HEK293 (cell line): ENCODE data around the gene UBASH3B.

Source experiments
- CTCF ChIA-PET: fragments of 350-600 bp; formaldehyde crosslinking; extraction: SDS; loops from one replicate; lab custom pipeline; 2021; ENCODE audit warnings: antibody characterized with exemption; lab: Yijun Ruan, JAX
- POLR2A ChIA-PET: fragments of 300-600 bp; formaldehyde crosslinking; extraction: SDS; loops from one replicate; lab custom pipeline; 2020; ENCODE audit warnings: antibody characterized with exemption, inconsistent platforms; lab: Yijun Ruan, JAX
- H3K27ac ChIP-seq: fragments of 200-500 bp; sonication (Bioruptor generic); 2 replicates; pipeline ENCODE4 v1.5.1; 2014; ENCODE audit warnings: low read depth, low read length, control low read depth, inconsistent platforms; ENCODE audit errors: extremely low read depth
- H3K36me3 ChIP-seq, 2 experiments: fragments of 200-500 bp in 1 of 2; sonication (Bioruptor generic) in 1 of 2; 1 replicate in 1 of 2; 2 replicates in 1 of 2; pipeline ENCODE4 v1.5.1; 2014 to 2017; ENCODE audit warnings: inconsistent platforms in 2 of 2, low read length in 2 of 2; ENCODE audit not compliant: control insufficient read depth in 2 of 2, insufficient read depth in 1 of 2
- H3K4me1 ChIP-seq: fragments of 200-500 bp; sonication (Bioruptor generic); 2 replicates; pipeline ENCODE4 v1.5.1; 2014; ENCODE audit warnings: mild to moderate bottlenecking, low read length, inconsistent platforms; ENCODE audit not compliant: control insufficient read depth, insufficient read depth
- H3K4me3 ChIP-seq: 2 replicates; pipeline ENCODE4 v1.5.1; 2011; ENCODE audit warnings: low read depth, mild to moderate bottlenecking, control low read depth, low read length, moderate library complexity
- H3K9me3 ChIP-seq: fragments of 200-500 bp; sonication (Bioruptor generic); 2 replicates; pipeline ENCODE4 v1.5.1; 2014; ENCODE audit warnings: low read depth, low read length, inconsistent platforms; ENCODE audit not compliant: control insufficient read depth, insufficient read depth
- ATF2 ChIP-seq: fragments of 450-650 bp; formaldehyde crosslinking; IDR thresholded peaks from 2 replicates; pipeline ENCODE4 v1.5.1; 2016; ENCODE audit warnings: missing biosample characterization, missing genetic modification characterization, low read depth
- BCL6B ChIP-seq: fragments of 450-650 bp; formaldehyde crosslinking; IDR thresholded peaks from 2 replicates; pipeline ENCODE4 v1.5.1; 2017; ENCODE audit warnings: missing biosample characterization, missing genetic modification characterization
- FEZF1 ChIP-seq: fragments of 450-650 bp; formaldehyde crosslinking; IDR thresholded peaks from 2 replicates; pipeline ENCODE4 v1.5.1; 2016; ENCODE audit warnings: missing biosample characterization, missing genetic modification characterization
- GFI1B ChIP-seq: fragments of 450-650 bp; formaldehyde crosslinking; IDR thresholded peaks from 2 replicates; pipeline ENCODE4 v1.5.1; 2016; ENCODE audit warnings: missing biosample characterization, missing genetic modification characterization
- GLI2 ChIP-seq: fragments of 450-650 bp; formaldehyde crosslinking; IDR thresholded peaks from 2 replicates; pipeline ENCODE4; 2017; ENCODE audit warnings: missing biosample characterization, missing genetic modification characterization, low read depth, borderline replicate concordance
- GLIS1 ChIP-seq: fragments of 450-650 bp; formaldehyde crosslinking; IDR thresholded peaks from 2 replicates; pipeline ENCODE4 v1.5.1; 2016; ENCODE audit warnings: missing biosample characterization, missing genetic modification characterization
- HOXD13 ChIP-seq: sonication (generic); formaldehyde crosslinking; IDR thresholded peaks from 2 replicates; pipeline ENCODE4 v1.8.0; 2022; ENCODE audit warnings: missing genetic modification reagents, borderline replicate concordance
- IKZF3 ChIP-seq: fragments of 450-650 bp; IDR thresholded peaks from 2 replicates; pipeline ENCODE4 v1.5.0; 2018; ENCODE audit warnings: missing biosample characterization, mild to moderate bottlenecking, missing genetic modification characterization, moderate library complexity
- KLF9 ChIP-seq: fragments of 450-650 bp; formaldehyde crosslinking; IDR thresholded peaks from 2 replicates; pipeline ENCODE4 v1.5.1; 2016; ENCODE audit warnings: missing biosample characterization, missing genetic modification characterization, low read depth
- OSR2 ChIP-seq: fragments of 450-650 bp; formaldehyde crosslinking; IDR thresholded peaks from 2 replicates; pipeline ENCODE4 v1.5.1; 2016; ENCODE audit warnings: missing biosample characterization, missing genetic modification characterization
- RBAK ChIP-seq: fragments of 450-650 bp; formaldehyde crosslinking; IDR thresholded peaks from 2 replicates; pipeline ENCODE4 v1.5.1; 2016; ENCODE audit warnings: missing biosample characterization, missing genetic modification characterization
- SCRT2 ChIP-seq: fragments of 450-650 bp; formaldehyde crosslinking; IDR thresholded peaks from 2 replicates; pipeline ENCODE4 v1.5.1; 2016; ENCODE audit warnings: missing biosample characterization, missing genetic modification characterization
- WT1 ChIP-seq: fragments of 450-650 bp; formaldehyde crosslinking; IDR thresholded peaks from 2 replicates; pipeline ENCODE4 v1.5.1; 2016; ENCODE audit warnings: missing biosample characterization, missing genetic modification characterization
- YY2 ChIP-seq: fragments of 450-650 bp; formaldehyde crosslinking; IDR thresholded peaks from 2 replicates; pipeline ENCODE4 v1.5.1; 2016; ENCODE audit warnings: missing biosample characterization, missing genetic modification characterization
- ZIC2 ChIP-seq: fragments of 450-650 bp; formaldehyde crosslinking; IDR thresholded peaks from 2 replicates; pipeline ENCODE4 v1.5.1; 2016; ENCODE audit warnings: missing biosample characterization, missing genetic modification characterization
- ZNF112 ChIP-seq: fragments of 450-650 bp; formaldehyde crosslinking; IDR thresholded peaks from 2 replicates; pipeline ENCODE4 v1.5.0; 2017; ENCODE audit warnings: missing biosample characterization, missing genetic modification characterization
- ZNF138 ChIP-seq: fragments of 450-650 bp; formaldehyde crosslinking; IDR thresholded peaks from 2 replicates; pipeline ENCODE4 v1.5.1; 2016; ENCODE audit warnings: missing biosample characterization, missing genetic modification characterization, borderline replicate concordance
- ZNF155 ChIP-seq: fragments of 450-650 bp; formaldehyde crosslinking; IDR thresholded peaks from 2 replicates; pipeline ENCODE4 v1.5.1; 2016; ENCODE audit warnings: missing biosample characterization, missing genetic modification characterization
- ZNF2 ChIP-seq: fragments of 450-650 bp; formaldehyde crosslinking; IDR thresholded peaks from 2 replicates; pipeline ENCODE4 v1.5.1; 2016; ENCODE audit warnings: missing biosample characterization, missing genetic modification characterization
- ZNF202 ChIP-seq: fragments of 450-650 bp; formaldehyde crosslinking; IDR thresholded peaks from 2 replicates; pipeline ENCODE4 v1.5.1; 2016; ENCODE audit warnings: missing biosample characterization, missing genetic modification characterization, borderline replicate concordance
- ZNF335 ChIP-seq: fragments of 450-650 bp; formaldehyde crosslinking; conservative IDR thresholded peaks from 2 replicates; pipeline ENCODE4 v1.5.1; 2016; ENCODE audit warnings: missing biosample characterization, missing genetic modification characterization
- ZNF404 ChIP-seq: fragments of 450-650 bp; formaldehyde crosslinking; IDR thresholded peaks from 2 replicates; pipeline ENCODE4 v1.5.1; 2017; ENCODE audit warnings: missing biosample characterization, missing genetic modification characterization
- ZNF423 ChIP-seq: fragments of 450-650 bp; formaldehyde crosslinking; IDR thresholded peaks from 2 replicates; pipeline ENCODE4 v1.5.1; 2016; ENCODE audit warnings: missing biosample characterization, missing genetic modification characterization
- ZNF561 ChIP-seq: fragments of 450-650 bp; IDR thresholded peaks from 2 replicates; pipeline ENCODE4 v1.5.1; 2018; ENCODE audit warnings: missing biosample characterization, missing genetic modification characterization, borderline replicate concordance
- ZNF623 ChIP-seq: fragments of 450-650 bp; formaldehyde crosslinking; IDR thresholded peaks from 2 replicates; pipeline ENCODE4 v1.5.1; 2016; ENCODE audit warnings: missing biosample characterization, missing genetic modification characterization
- ZNF624 ChIP-seq: fragments of 450-650 bp; formaldehyde crosslinking; IDR thresholded peaks from 2 replicates; pipeline ENCODE4 v1.5.1; 2017; ENCODE audit warnings: missing biosample characterization, missing genetic modification characterization
- ZNF626 ChIP-seq: fragments of 450-650 bp; sonication (Bioruptor Pico); formaldehyde crosslinking; IDR thresholded peaks from 2 replicates; pipeline ENCODE4 v1.5.1; 2018; ENCODE audit warnings: missing biosample characterization, missing genetic modification characterization, inconsistent platforms
- ZNF629 ChIP-seq: fragments of 450-650 bp; formaldehyde crosslinking; IDR thresholded peaks from 2 replicates; pipeline ENCODE4 v1.5.1; 2017; ENCODE audit warnings: missing biosample characterization, missing genetic modification characterization
- ZNF654 ChIP-seq: fragments of 450-650 bp; formaldehyde crosslinking; IDR thresholded peaks from 2 replicates; pipeline ENCODE4 v1.5.1; 2016; ENCODE audit warnings: low read depth, missing biosample characterization, missing genetic modification characterization
- ZNF670 ChIP-seq: fragments of 450-650 bp; formaldehyde crosslinking; IDR thresholded peaks from 2 replicates; pipeline ENCODE4 v1.5.1; 2016; ENCODE audit warnings: missing biosample characterization, missing genetic modification characterization, low read depth
- ZNF843 ChIP-seq: fragments of 450-650 bp; formaldehyde crosslinking; IDR thresholded peaks from 2 replicates; pipeline ENCODE4 v1.5.1; 2016; ENCODE audit warnings: missing biosample characterization, missing genetic modification characterization
- ZXDB ChIP-seq: fragments of 450-650 bp; formaldehyde crosslinking; IDR thresholded peaks from 2 replicates; pipeline ENCODE4 v1.5.1; 2016; ENCODE audit warnings: missing biosample characterization, missing genetic modification characterization
- TF ChIP-seq, protein P1 (sequence below): fragments of 450-650 bp; formaldehyde crosslinking; IDR thresholded peaks from 2 replicates; pipeline ENCODE4 v1.5.1; 2016; ENCODE audit warnings: missing biosample characterization, missing genetic modification characterization, borderline replicate concordance
- TF ChIP-seq, protein P2 (sequence below): fragments of 450-650 bp; formaldehyde crosslinking; IDR thresholded peaks from 2 replicates; pipeline ENCODE4 v1.5.1; 2016; ENCODE audit warnings: missing biosample characterization, missing genetic modification characterization

The UBASH3B gene

DNA sequence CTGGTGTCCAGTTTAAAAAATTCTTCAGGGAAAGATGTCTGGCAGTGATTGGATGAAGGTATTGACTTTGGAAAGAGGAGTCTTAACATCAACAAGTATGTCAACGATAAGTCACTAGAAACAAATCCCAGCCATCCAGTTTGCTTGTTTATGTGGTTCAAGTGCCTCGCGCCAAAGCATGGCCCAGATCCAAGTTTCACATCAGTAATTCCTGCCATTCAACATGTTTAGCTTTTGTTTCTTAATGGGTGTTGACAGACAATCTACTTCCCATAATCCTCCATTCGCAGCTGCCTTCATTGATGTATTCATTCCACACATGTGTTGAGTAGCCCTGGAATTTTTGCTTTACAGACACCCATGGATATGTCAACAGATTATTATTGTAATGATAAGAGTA, 77.8 kb downstream of the UBASH3B start:
- ChIA-PET POLR2A (no interaction called here), CTCF (interaction anchor here (1.1 kb wide), 1 partner anchor 21 kb away, joined by 3 read pairs; no protein-coding TSS in a partner anchor)
- no peaks in the 10 kb centered on the region for H3K36me3 ChIP-seq
- H3K4me3 ChIP-seq, result no peak overlapping the region
- H3K27ac ChIP-seq, result no peak overlapping the region
- peaks cover 11% of the 10 kb centered on the region for H3K4me1 ChIP-seq
- no peaks in the 10 kb centered on the region for H3K9me3 ChIP-seq
- 0 out of 2 replicates have a peak, but pooled peaks have one; percentile 37 for TF ChIP-seq ATF2
- peak; percentile 69 for TF ChIP-seq ZNF561
- no peak for TF ChIP-seq ZNF624 (tag by site-specific recombination)
- TF ChIP-seq ZNF670, result no peak
- TF ChIP-seq ZXDB (tag by site-specific recombination), result peak; percentile 47; the same call in 1 of the 2 replicates
- no peak for TF ChIP-seq ZNF423
- TF ChIP-seq, protein P1, sequence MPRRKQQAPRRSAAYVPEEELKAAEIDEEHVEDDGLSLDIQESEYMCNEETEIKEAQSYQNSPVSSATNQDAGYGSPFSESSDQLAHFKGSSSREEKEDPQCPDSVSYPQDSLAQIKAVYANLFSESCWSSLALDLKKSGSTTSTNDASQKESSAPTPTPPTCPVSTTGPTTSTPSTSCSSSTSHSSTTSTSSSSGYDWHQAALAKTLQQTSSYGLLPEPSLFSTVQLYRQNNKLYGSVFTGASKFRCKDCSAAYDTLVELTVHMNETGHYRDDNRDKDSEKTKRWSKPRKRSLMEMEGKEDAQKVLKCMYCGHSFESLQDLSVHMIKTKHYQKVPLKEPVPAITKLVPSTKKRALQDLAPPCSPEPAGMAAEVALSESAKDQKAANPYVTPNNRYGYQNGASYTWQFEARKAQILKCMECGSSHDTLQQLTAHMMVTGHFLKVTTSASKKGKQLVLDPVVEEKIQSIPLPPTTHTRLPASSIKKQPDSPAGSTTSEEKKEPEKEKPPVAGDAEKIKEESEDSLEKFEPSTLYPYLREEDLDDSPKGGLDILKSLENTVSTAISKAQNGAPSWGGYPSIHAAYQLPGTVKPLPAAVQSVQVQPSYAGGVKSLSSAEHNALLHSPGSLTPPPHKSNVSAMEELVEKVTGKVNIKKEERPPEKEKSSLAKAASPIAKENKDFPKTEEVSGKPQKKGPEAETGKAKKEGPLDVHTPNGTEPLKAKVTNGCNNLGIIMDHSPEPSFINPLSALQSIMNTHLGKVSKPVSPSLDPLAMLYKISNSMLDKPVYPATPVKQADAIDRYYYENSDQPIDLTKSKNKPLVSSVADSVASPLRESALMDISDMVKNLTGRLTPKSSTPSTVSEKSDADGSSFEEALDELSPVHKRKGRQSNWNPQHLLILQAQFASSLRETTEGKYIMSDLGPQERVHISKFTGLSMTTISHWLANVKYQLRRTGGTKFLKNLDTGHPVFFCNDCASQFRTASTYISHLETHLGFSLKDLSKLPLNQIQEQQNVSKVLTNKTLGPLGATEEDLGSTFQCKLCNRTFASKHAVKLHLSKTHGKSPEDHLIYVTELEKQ, result no peak; the same call in 1 of the 2 replicates
- TF ChIP-seq KLF9 (tag by site-specific recombination), result no peak
- no peak for TF ChIP-seq ZNF335 (tag by site-specific recombination)
- TF ChIP-seq BCL6B (tag by site-specific recombination), result 0 out of 2 replicates have a peak, but pooled peaks have one; percentile 6
- TF ChIP-seq ZNF404 (tag by site-specific recombination), result no peak
- no peak for TF ChIP-seq ZIC2 (tag by site-specific recombination)
- TF ChIP-seq, protein P2, sequence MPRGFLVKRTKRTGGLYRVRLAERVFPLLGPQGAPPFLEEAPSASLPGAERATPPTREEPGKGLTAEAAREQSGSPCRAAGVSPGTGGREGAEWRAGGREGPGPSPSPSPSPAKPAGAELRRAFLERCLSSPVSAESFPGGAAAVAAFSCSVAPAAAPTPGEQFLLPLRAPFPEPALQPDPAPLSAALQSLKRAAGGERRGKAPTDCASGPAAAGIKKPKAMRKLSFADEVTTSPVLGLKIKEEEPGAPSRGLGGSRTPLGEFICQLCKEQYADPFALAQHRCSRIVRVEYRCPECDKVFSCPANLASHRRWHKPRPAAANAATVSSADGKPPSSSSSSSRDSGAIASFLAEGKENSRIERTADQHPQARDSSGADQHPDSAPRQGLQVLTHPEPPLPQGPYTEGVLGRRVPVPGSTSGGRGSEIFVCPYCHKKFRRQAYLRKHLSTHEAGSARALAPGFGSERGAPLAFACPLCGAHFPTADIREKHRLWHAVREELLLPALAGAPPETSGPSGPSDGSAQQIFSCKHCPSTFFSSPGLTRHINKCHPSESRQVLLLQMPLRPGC (tag by site-specific recombination), result peak; percentile 80
- no peak for TF ChIP-seq GLIS1 (tag by site-specific recombination)
- TF ChIP-seq ZNF623 (tag by site-specific recombination), result no peak
- TF ChIP-seq SCRT2 (tag by site-specific recombination), result peak; percentile 68
- no peak for TF ChIP-seq YY2 (tag by site-specific recombination)
- no peak for TF ChIP-seq IKZF3 (tag by site-specific recombination)
- 0 out of 2 replicates have a peak, but pooled peaks have one; percentile 30 for TF ChIP-seq ZNF629 (tag by site-specific recombination)
- peak; percentile 85 for TF ChIP-seq WT1 (tag by site-specific recombination)
- peak; percentile 40; the same call in 1 of the 2 replicates for TF ChIP-seq GLI2 (tag by site-specific recombination)
- TF ChIP-seq ZNF112 (tag by site-specific recombination), result no peak
- peak; percentile 77 for TF ChIP-seq ZNF843 (tag by site-specific recombination)
- 0 out of 2 replicates have a peak, but pooled peaks have one; percentile 23 for TF ChIP-seq ZNF2
- TF ChIP-seq ZNF138 (tag by site-specific recombination), result no peak
- TF ChIP-seq HOXD13, result no peak
- TF ChIP-seq RBAK (tag by site-specific recombination), result no peak
- TF ChIP-seq ZNF202, result no peak
- no peak for TF ChIP-seq ZNF155 (tag by site-specific recombination)
- peak; percentile 83 for TF ChIP-seq OSR2 (tag by site-specific recombination)
- peak; percentile 91 for TF ChIP-seq GFI1B (tag by site-specific recombination)
- TF ChIP-seq ZNF654 (tag by site-specific recombination), result no peak
- TF ChIP-seq ZNF626, result no peak
- TF ChIP-seq FEZF1, result peak; percentile 67
